GM12873 (cell line): ENCODE results near the gene CORT.

Experiments used
- TF ChIP-seq, protein P1 (sequence below): IDR thresholded peaks from 2 replicates; pipeline ENCODE4 v1.5.1; 2012; ENCODE audit warnings: low read depth, mild to moderate bottlenecking, moderate library complexity, low read length, control low read depth; ENCODE audit not compliant: insufficient read depth; ENCODE audit errors: missing control alignments

CORT gene

DNA sequence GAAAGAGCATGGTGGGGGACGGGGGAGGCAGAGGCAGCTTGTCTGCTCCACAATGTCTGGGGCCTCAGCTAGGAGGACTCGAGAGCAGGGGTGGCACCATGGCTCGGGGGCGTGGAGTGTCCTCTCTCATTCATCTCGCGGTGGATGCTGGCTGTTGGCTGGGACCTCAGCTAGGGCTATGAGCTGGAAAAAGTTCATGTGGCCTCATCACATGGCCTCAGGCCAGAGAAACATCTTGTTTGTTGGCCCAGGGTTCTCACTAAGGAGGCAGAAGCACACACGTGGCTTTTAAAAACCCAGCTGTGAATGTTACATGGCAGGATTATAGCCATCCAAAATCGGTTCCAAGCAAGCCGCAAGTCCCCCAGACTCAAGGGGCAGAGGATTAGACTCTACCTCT, 25.8 kb upstream of the CORT start:
- TF ChIP-seq, protein P1, sequence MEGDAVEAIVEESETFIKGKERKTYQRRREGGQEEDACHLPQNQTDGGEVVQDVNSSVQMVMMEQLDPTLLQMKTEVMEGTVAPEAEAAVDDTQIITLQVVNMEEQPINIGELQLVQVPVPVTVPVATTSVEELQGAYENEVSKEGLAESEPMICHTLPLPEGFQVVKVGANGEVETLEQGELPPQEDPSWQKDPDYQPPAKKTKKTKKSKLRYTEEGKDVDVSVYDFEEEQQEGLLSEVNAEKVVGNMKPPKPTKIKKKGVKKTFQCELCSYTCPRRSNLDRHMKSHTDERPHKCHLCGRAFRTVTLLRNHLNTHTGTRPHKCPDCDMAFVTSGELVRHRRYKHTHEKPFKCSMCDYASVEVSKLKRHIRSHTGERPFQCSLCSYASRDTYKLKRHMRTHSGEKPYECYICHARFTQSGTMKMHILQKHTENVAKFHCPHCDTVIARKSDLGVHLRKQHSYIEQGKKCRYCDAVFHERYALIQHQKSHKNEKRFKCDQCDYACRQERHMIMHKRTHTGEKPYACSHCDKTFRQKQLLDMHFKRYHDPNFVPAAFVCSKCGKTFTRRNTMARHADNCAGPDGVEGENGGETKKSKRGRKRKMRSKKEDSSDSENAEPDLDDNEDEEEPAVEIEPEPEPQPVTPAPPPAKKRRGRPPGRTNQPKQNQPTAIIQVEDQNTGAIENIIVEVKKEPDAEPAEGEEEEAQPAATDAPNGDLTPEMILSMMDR, result no peak

GRCh38 chr1:10424651-10425050, 25.2 kb upstream of the CORT start:
- TF ChIP-seq, protein P1, result no peak

- TF ChIP-seq, protein P1, result no peak
Observed at GRCh38 chr1:10428984-10429383, 20.8 kb upstream of the CORT start.

- TF ChIP-seq, protein P1, result no peak
Observed at GRCh38 chr1:10429868-10430215, 20.0 kb upstream of the CORT start.

GRCh38 chr1:10430216-10431069, 19.4 kb upstream of the CORT start, which contains the start of gene CENPS:
Gene CENPS (plus strand): TSS chr1:10430433. CDS start chr1:10430518, 85 bp downstream.
- TF ChIP-seq, protein P1, result peak; percentile 92

GRCh38 chr1:10431070-10431730, 18.6 kb upstream of the CORT start:
- TF ChIP-seq, protein P1, result no peak

GRCh38 chr1:10432910-10433700, 16.7 kb upstream of the CORT start:
- TF ChIP-seq, protein P1, result no peak
